Esophagus squamous epithelium (tissue), 4 donors: ENCODE results near the gene JMJD6.

ENCODE experiments used
- POLR2A ChIP-seq, 4 donors: fragments of 450-650 bp; IDR thresholded peaks; one replicate each; pipeline ENCODE4 v1.6.1; 2017; ENCODE audit warnings: antibody characterized with exemption in 4 of 4, mild to moderate bottlenecking in 4 of 4, moderate library complexity in 3 of 4
- TF ChIP-seq, protein P1 (sequence below), 6 experiments: fragments of 450-650 bp in 4 of 6; fragments of 200-600 bp in 2 of 6; sonication (generic) in 2 of 6; IDR thresholded peaks; one replicate each; pipeline ENCODE4 v1.5.1; 2016 to 2019; ENCODE audit warnings: antibody characterized with exemption in 6 of 6, mild to moderate bottlenecking in 4 of 6, moderate library complexity in 4 of 6

GRCh38 chr17:76683921-76684745 is 42.3 kb downstream of the JMJD6 start:
- TF ChIP-seq, protein P1, sequence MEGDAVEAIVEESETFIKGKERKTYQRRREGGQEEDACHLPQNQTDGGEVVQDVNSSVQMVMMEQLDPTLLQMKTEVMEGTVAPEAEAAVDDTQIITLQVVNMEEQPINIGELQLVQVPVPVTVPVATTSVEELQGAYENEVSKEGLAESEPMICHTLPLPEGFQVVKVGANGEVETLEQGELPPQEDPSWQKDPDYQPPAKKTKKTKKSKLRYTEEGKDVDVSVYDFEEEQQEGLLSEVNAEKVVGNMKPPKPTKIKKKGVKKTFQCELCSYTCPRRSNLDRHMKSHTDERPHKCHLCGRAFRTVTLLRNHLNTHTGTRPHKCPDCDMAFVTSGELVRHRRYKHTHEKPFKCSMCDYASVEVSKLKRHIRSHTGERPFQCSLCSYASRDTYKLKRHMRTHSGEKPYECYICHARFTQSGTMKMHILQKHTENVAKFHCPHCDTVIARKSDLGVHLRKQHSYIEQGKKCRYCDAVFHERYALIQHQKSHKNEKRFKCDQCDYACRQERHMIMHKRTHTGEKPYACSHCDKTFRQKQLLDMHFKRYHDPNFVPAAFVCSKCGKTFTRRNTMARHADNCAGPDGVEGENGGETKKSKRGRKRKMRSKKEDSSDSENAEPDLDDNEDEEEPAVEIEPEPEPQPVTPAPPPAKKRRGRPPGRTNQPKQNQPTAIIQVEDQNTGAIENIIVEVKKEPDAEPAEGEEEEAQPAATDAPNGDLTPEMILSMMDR (IDR thresholded peaks at IDR 0.05) = no peak
- TF ChIP-seq POLR2A (IDR thresholded peaks at IDR 0.05) = no peak
